ENCODE data around the gene RND1. TPM values are rescaled to one million over a fixed set of nuclear protein-coding genes. Genes with fewer than 3 reads are reported as not detected.

The RND1 gene
- total RNA-seq, 1 experiment from 2014 or later = 5.1 TPM

DNA sequence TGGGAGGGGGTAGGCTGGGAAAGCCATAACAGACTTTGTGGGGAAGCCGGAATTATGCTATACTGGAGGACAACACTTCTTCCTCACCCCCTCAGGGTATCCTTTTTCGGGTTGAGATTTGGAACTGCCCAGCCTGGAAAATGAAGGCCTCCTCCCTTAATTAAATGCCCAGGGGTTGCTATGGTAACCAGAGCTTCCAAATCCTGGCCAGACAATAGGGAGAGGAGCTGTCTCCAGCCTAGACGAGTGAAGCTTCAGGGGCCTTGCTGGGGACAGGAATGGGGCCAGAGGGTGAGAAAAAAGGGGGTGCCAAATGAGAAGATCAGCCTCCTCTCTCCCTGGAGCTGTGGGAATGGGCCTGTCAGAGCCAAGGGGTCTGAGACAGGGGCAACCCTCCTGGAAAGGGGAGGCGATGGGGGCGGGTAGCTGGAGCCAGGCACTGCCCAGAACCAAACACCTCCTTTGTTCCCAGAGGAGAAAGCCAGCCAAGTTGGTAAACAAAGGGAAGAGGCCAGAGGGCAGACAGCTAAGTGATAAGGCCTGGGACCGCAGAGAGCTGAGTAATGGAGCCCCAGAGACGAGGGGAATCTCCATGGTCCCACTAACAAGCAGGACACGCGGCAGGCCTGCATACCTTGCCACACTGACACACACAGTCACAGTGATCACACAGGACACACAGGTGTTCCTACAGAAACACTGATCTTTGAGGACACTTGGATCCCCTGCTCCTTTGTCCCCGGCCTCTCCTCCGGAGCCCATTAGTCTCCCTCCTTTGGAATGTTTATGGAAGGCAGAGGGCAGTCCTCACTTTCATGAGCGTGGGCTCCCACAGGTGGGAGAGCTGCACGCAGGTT, 17.9 kb upstream of the RND1 start:
- Mint-ChIP-seq H3K27ac (ENCODE audit: unreplicated experiment) (peak overlapping the region; percentile 96), H3K27me3 (ENCODE audit: insufficient read depth, unreplicated experiment) (no peaks in the 10 kb centered on the region), H3K36me3 (ENCODE audit: insufficient read depth, unreplicated experiment) (peaks cover 18% of the 10 kb centered on the region), H3K9me3 (ENCODE audit: unreplicated experiment) (no peaks in the 10 kb centered on the region), H3K4me3 (ENCODE audit: unreplicated experiment) (peak overlapping the region; percentile 70), H3K4me1 (ENCODE audit: low read depth, unreplicated experiment) (peaks cover 68% of the 10 kb centered on the region)
- intact Hi-C loops (cut with micrococcal nuclease; ENCODE audit: unreplicated experiment) = loop anchor here (1.0 to 2.0 kb wide), 3 partner anchors 8 to 31 kb away; partner anchors contain the start of gene DDX23
- ChIA-PET CTCF (interaction anchor here (0.6 to 3.7 kb wide), 12 partner anchors 7 to 579 kb away, joined by 3 to 50 read pairs (median 4); partner anchors contain the start of genes DDX23, PRKAG1, RND1 and WNT1), POLR2A (interaction anchor here (0.5 to 4.1 kb wide), 8 partner anchors 7 to 354 kb away, joined by 3 to 58 read pairs (median 8); partner anchors contain the start of genes ADCY6, ARF3, DDX23 and RND1)
- H3K9me3 ChIP-seq = no peaks in the 10 kb centered on the region
- H3K27me3 ChIP-seq (replicated peaks; ENCODE audit: control insufficient read depth, insufficient read depth, low read length) = no peaks in the 10 kb centered on the region
- H3K4me1 ChIP-seq = peaks cover 66% of the 10 kb centered on the region
- peak; percentile 89 to 92 for DNase-seq
- peak overlapping the region; percentile 6; the same call in 1 of the 2 replicates for H3K4me3 ChIP-seq (ENCODE audit: low read depth, low read length)
- H3K36me3 ChIP-seq (ENCODE audit: control insufficient read depth, insufficient read depth, low read length) = no peaks in the 10 kb centered on the region
- BruUV-seq (replicated peaks) = TSS peak; percentile 94
- TF ChIP-seq, protein P1, sequence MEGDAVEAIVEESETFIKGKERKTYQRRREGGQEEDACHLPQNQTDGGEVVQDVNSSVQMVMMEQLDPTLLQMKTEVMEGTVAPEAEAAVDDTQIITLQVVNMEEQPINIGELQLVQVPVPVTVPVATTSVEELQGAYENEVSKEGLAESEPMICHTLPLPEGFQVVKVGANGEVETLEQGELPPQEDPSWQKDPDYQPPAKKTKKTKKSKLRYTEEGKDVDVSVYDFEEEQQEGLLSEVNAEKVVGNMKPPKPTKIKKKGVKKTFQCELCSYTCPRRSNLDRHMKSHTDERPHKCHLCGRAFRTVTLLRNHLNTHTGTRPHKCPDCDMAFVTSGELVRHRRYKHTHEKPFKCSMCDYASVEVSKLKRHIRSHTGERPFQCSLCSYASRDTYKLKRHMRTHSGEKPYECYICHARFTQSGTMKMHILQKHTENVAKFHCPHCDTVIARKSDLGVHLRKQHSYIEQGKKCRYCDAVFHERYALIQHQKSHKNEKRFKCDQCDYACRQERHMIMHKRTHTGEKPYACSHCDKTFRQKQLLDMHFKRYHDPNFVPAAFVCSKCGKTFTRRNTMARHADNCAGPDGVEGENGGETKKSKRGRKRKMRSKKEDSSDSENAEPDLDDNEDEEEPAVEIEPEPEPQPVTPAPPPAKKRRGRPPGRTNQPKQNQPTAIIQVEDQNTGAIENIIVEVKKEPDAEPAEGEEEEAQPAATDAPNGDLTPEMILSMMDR (IDR thresholded peaks at IDR 0.05; ENCODE audit: insufficient read depth in 1 of 2, low read depth in 1 of 2, low read length in 1 of 2, severe bottlenecking in 1 of 2, unreplicated experiment in 1 of 2) = no peak

DNA sequence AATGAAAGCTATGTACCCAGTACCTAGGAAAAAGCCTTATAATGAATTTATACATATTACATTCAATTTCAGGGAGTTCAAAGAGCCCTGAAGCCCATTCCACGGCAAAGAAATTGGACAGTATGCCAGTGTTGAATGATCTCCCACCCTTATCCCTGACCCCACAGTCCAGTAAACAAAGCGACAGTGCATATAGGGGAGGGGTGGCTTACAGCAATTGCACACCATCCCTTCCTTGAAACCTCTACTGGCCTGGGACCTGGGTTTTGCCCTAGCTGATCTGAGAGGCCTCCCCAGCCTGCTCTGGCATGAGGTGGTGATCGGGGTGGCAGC, 17.3 kb upstream of the RND1 start:
- peaks cover 68% of the 10 kb centered on the region for H3K4me1 Mint-ChIP-seq (ENCODE audit: low read depth, unreplicated experiment)
- ChIA-PET CTCF (interaction anchor here (0.8 to 3.7 kb wide), 6 partner anchors 8 to 135 kb away, joined by 3 to 50 read pairs (median 10); partner anchors contain the start of genes DDX23, PRKAG1 and RND1), POLR2A (interaction anchor here (0.5 to 4.1 kb wide), 6 partner anchors 8 to 353 kb away, joined by 3 to 58 read pairs (median 12); partner anchors contain the start of genes ADCY6, ARF3, DDX23 and RND1)
- H3K4me3 ChIP-seq (ENCODE audit: low read depth, low read length) = no peak overlapping the region
- H3K36me3 ChIP-seq (ENCODE audit: control insufficient read depth, insufficient read depth, low read length) = no peaks in the 10 kb centered on the region
- no peaks in the 10 kb centered on the region for H3K27me3 ChIP-seq (replicated peaks; ENCODE audit: control insufficient read depth, insufficient read depth, low read length)
- intact Hi-C loops (cut with micrococcal nuclease; ENCODE audit: unreplicated experiment) = loop anchor here (1.0 to 2.0 kb wide), 3 partner anchors 8 to 30 kb away; partner anchors contain the start of gene DDX23
- H3K9me3 ChIP-seq = no peaks in the 10 kb centered on the region
- H3K36me3 Mint-ChIP-seq (ENCODE audit: insufficient read depth, unreplicated experiment) = peaks cover 18% of the 10 kb centered on the region
- DNase-seq = no peak
- H3K9me3 Mint-ChIP-seq (ENCODE audit: unreplicated experiment) = no peaks in the 10 kb centered on the region
- peak overlapping the region; percentile 70 for H3K4me3 Mint-ChIP-seq (ENCODE audit: unreplicated experiment)
- TF ChIP-seq, protein P1 (IDR thresholded peaks at IDR 0.05; ENCODE audit: insufficient read depth in 1 of 2, low read depth in 1 of 2, low read length in 1 of 2, severe bottlenecking in 1 of 2, unreplicated experiment in 1 of 2) = no peak
- BruUV-seq (replicated peaks) = no TSS peak
- H3K27ac Mint-ChIP-seq (ENCODE audit: unreplicated experiment) = peak overlapping the region; percentile 96
- no peaks in the 10 kb centered on the region for H3K27me3 Mint-ChIP-seq (ENCODE audit: insufficient read depth, unreplicated experiment)
- peaks cover 72% of the 10 kb centered on the region for H3K4me1 ChIP-seq

DNA sequence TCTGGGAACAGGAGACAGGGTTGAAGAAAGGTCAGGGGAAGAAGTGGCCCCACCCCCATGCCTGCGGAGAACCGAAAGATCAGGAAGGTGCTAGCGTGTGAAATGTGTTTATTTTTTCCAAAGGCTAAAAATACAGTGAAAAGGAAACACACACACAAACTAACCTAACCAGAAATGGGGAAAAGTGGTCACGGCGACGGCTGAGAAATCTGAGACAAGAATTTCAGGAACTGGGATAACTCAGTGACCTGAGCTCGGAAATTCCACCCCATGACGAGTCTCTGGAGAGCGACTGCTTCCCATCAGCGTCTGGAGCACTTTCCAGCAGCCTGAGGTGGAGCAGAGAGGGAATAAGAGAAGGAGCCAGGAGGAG, 16.6 kb upstream of the RND1 start:
- Mint-ChIP-seq H3K36me3 (ENCODE audit: insufficient read depth, unreplicated experiment) (peaks cover 18% of the 10 kb centered on the region), H3K27ac (ENCODE audit: unreplicated experiment) (peak overlapping the region; percentile 96), H3K4me3 (ENCODE audit: unreplicated experiment) (peak overlapping the region; percentile 70), H3K9me3 (ENCODE audit: unreplicated experiment) (no peaks in the 10 kb centered on the region), H3K4me1 (ENCODE audit: low read depth, unreplicated experiment) (peaks cover 68% of the 10 kb centered on the region), H3K27me3 (ENCODE audit: insufficient read depth, unreplicated experiment) (no peaks in the 10 kb centered on the region)
- intact Hi-C loops (cut with micrococcal nuclease; ENCODE audit: unreplicated experiment) = loop anchor here (2.0 kb wide), 1 partner anchor 30 kb away; the partner anchor contains the start of gene DDX23
- TF ChIP-seq, protein P1 (IDR thresholded peaks at IDR 0.05; ENCODE audit: insufficient read depth in 1 of 2, low read depth in 1 of 2, low read length in 1 of 2, severe bottlenecking in 1 of 2, unreplicated experiment in 1 of 2) = no peak
- Histone ChIP-seq H3K27me3 (replicated peaks; ENCODE audit: control insufficient read depth, insufficient read depth, low read length) (no peaks in the 10 kb centered on the region), H3K4me3 (ENCODE audit: low read depth, low read length) (no peak overlapping the region), H3K9me3 (no peaks in the 10 kb centered on the region), H3K36me3 (ENCODE audit: control insufficient read depth, insufficient read depth, low read length) (no peaks in the 10 kb centered on the region), H3K4me1 (peaks cover 70% of the 10 kb centered on the region)
- POLR2A ChIA-PET = interaction anchor here (2.1 to 4.1 kb wide), 4 partner anchors 9 to 93 kb away, joined by 8 to 58 read pairs (median 32); partner anchors contain the start of genes ADCY6, DDX23 and RND1
- no TSS peak for BruUV-seq (replicated peaks)
- peak; percentile 48 to 60 for DNase-seq
- CTCF ChIA-PET = interaction anchor here (2.2 to 3.7 kb wide), 3 partner anchors 9 to 30 kb away, joined by 7 to 50 read pairs (median 21); partner anchors contain the start of gene DDX23
